ENCODE data around the gene ENTHD1.

DNA sequence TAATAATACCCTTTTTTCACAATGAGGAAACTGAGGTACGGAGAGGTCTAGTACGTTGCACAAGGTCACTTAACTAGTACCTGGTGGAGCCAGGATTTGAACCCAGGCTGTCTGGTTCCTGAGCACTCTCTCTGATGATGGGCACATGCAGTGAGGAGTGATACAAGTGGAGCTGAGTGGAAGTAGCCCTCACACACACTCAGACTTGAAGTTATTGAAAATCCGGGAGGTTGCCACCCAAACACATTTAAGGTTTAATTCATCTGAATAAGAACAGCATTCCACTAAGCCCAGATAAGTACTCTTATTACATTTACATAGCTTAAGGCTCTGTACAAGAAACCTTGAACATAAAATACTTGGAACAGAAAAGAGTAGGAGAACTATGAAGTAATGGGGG lies 12.1 kb upstream of the ENTHD1 start:
- TF ChIP-seq POLR2A (IDR thresholded peaks at IDR 0.05), result no peak
- TF ChIP-seq, protein P1, sequence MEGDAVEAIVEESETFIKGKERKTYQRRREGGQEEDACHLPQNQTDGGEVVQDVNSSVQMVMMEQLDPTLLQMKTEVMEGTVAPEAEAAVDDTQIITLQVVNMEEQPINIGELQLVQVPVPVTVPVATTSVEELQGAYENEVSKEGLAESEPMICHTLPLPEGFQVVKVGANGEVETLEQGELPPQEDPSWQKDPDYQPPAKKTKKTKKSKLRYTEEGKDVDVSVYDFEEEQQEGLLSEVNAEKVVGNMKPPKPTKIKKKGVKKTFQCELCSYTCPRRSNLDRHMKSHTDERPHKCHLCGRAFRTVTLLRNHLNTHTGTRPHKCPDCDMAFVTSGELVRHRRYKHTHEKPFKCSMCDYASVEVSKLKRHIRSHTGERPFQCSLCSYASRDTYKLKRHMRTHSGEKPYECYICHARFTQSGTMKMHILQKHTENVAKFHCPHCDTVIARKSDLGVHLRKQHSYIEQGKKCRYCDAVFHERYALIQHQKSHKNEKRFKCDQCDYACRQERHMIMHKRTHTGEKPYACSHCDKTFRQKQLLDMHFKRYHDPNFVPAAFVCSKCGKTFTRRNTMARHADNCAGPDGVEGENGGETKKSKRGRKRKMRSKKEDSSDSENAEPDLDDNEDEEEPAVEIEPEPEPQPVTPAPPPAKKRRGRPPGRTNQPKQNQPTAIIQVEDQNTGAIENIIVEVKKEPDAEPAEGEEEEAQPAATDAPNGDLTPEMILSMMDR (IDR thresholded peaks at IDR 0.05), result no peak
